ENCODE measurements around the gene GALNS.
"Not testable (repeated sequence)": the region's sequence is repeated elsewhere in the genome, so short reads cannot be mapped to it uniquely, and the experiment has no call there.

GALNS gene

DNA sequence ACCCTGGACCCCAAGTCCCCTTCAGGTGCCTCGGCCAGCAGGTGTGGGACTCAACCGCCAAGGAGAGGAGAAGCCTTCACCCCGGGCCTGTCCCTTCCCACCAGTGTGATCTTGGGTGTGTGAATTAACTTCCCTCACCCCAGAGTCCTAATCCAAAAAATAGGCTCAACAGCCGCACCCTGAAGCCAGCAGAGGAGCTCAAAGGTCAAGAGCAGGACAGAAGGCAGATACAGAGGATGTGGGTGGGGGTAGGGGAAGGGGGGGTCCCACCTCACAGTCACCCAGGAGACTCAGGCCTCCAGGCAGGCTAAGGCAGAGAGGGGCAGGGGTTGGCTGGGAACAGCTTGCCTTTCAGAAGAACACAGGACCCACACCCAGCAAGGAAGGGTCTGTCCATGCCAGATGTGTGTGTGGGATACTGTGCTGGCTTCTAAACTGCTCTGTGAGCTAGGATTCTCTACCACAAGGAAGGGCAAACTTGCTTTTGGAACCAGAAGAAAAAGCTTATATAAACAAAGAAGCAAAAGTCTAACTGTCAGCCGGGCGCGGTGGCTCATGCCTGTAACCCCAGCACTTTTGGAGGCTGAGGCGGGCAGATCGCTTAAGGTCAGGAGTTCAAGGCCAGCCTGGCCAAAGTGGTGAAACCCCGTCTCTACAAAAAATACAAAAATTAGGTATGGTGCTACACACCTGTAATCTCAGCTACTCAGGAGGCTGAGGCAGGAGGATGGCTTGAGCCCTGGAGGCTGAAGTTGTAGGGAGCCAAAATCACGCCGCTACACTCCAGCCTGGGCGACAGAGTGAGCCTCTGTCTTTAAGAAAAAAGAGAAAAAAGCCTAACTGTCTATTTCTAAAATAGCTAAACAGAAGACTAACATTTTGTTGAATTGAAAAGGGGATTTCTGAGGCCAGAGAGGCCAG is 76.3 kb downstream of the GALNS start:
- no peak for DNase-seq

DNA sequence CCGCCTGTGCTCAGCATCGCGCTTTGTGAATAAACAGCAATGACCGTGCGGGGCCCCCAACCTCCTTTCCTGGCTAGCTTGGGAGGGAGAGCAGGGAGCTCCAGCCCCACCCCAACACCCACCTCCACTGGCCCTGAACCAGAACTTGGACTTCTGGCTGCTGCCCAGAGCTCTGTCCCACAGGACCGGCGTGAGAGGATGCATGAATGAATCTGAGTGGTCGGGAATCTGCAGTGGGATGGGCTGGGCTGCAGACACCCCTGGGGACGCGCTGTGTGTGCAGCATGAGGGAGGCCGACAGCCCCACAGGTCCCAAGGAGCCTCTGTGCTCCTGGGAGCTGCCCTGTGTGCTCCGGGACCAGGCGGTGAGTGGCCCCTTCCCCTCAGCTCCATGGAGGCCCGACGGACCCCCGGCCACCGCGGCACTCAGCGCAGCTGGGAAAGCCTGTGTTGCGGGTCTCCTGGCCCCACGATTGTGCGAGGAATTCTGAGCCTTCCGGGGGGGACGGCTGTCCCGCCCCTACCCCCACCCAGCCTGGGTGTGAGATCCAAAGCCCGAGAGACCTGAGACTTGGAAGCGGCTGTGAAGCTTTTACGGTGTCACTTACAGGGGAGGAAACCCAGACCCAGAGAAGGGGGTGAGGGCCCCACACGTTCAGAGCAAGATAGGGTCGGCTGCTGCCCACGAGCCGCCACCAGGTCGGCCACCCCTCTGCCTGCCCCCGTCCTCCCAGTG is 77.2 kb downstream of the GALNS start:
- no peak for DNase-seq

DNA sequence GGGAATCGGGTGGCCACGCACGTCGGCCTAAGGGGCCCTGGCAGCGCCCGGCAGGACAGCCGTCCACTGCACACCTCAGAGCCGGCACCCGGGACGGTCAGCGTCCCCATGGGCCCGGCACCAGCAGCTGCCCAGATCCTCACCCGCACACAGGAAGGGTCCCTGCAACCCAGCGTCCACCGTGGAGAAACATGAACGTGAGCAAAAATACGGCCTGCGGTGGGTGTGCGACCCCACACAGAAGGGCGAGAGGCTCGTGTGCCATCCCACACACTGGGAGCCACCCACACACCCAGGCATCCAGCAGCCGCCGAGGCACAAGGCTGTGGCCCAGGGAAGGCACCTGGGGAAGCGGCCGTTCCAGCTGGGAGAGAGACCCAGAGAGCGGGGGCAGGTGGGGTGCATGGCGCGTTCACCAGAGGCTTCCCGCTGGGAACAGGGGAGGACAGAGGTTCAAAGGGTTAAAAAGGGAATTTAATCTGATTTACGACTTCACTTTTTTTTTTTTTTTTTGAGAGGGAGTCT is 78.1 kb downstream of the GALNS start:
- DNase-seq: no peak

GRCh38 chr16:88778271-88778525 is 78.5 kb downstream of the GALNS start:
- DNase-seq: no peak

DNA sequence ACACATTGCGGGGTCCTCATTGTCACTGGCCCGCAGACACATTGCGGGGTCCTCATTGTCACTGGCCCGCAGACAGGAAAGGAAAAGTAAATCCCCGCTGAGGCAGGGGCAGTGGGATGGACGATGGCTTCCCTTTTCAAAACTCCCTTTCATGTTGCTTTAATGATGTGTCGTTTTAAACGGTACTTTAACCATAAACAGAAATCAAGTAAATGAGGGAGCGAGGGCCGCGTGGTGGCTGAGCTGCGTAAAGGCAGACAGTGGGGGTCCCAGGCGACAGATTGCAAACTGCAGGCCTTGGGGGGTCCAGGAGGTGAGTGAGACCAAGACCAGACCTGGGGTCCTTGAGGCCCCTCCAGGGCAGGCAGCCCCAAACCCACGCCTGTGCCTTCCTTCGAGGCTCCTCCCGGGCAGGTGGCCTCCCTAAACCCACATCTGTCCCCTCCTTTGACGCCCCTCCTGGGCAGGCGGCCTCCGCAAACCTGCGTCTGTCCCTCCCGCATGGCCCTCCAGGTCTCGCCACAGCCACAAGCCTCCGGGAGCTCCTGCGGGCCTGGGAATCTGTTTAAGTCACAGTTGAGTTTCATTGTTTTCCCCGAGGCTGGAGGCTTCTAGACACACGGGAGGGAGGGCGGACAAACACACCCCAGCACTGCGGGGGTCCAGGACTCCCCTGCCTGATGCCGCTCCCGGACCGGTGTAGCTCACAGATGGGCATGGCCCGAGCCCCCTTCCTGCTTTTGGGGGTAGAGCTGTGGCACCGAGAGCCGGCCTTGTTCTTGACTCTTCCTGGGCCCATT is 79.1 kb downstream of the GALNS start:
- DNase-seq: no peak

DNA sequence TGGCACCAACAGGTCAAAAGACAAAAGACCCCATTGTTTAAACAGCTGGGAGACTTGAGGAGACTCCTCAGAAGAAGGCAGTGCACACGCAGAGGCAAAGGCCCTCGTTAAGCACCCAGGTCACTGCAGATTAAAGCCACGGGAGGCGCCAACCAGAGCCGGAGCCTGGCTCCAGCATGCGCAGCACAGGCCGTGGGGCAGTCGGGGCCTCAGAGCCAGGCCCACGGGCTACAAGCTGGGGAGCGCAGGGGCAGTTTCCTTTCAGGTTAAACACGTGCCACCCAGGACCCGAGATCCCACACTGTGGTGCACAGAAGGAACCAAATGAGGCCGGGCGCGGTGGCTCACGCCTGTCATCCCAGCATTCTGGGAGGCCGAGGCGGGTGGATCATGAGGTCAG is 80.9 kb downstream of the GALNS start:
- DNase-seq: no peak

GRCh38 chr16:88774544-88775393 is 82.0 kb downstream of the GALNS start:
- DNase-seq: no peak

DNA sequence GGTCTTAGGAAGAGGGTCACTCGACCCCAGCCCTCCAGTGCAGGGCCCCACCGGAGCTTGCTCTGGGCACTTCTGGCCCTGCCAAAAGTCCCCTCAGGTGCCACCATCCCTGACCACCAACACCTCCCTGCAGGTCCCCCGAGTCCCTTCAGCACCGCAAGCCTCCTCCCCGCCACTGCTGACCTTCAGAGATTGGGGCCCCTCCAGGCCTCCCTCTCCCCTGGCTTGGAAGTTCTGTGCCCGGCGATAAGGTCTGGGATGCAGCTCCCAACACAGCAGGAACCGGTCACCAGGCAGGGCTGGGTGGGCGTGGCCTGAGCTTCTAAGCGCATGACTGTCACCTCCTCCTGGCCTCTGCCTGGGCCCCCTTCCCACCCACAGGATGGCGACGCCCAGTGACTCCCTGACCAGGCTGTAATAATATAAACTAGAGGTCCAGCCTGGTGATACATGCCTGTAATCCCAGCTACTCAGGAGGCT is 82.9 kb downstream of the GALNS start:
- DNase-seq: no peak

GRCh38 chr16:88772871-88773811 is 83.6 kb downstream of the GALNS start:
- no peak for DNase-seq

DNA sequence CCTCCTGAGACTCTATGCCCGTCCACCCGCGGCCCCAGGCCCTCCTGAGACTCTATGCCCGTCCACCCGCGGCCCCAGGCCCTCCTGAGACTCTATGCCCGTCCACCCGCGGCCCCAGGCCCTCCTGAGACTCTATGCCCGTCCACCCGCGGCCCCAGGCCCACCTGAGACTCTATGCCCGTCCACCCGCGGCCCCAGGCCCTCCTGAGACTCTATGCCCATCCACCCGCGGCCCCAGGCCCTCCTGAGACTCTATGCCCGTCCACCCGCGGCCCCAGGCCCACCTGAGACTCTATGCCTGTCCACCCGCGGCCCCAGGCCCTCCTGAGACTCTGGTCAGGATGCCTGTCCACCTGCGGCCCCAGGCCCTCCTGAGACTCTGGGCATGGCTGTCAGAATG is 85.0 kb downstream of the GALNS start:
- not testable (repeated sequence) for DNase-seq

DNA sequence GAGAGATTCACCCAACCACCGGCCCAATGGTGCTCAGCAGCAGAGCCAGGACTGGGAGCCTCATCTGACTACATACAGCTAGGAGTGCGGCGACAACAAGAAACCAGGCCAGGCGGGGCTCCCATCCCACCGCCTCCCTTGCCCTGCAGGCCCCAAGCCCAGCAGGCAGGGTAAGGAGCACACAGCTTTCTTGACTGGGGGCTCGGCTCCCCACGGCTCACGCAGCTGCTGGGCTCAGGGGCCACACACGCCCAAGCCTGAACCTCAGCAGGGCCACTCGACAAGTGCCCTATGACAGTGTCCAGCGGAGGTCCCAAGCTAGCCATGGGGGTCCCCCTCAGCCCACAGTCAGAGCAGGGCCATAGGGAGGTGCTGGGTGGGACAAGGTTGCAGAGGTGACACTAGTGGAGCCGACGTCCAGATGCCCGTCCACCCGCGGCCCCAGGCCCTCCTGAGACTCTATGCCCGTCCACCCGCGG is 85.4 kb downstream of the GALNS start:
- DNase-seq: no peak

DNA sequence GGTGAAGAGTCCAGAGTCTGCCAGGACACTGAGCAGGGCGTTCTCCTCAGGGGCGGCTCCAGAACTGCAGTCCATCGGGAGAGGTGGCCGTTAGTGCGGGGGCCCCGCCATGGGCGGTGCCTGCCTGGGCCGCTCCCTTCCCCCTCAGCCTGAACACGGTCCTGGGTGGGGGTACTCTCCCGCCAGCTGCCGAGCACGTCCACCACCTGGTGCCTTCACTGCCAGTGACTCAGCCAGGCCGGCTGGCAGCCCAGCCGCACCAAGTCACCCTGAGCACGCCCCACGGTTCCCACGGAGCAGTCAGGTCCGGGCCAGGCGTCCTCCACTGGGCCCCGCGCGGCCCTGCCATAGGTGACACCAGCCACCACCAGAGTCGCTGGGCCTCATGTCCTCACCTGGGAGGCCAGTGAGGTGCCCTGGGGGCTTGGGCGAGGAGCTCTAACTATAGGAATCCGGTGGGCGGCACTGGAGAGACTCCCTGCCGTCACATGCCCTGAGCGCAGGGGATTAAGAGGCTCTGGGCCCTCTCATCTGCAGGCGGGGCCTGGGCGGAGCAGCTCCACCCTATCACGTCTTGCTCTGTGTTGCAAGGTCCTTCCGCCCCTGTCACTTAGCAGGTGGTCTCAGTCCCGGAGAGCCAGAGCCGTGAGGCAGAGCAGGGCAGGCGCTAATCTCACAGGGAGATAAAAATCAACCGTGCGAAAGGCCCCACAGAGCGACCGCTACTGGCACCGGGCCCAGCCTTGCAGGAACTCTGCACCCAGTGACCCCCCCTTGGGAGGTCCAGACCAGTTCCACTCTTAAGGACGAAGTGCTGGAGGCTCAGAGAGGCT is 86.1 kb downstream of the GALNS start:
- no peak for DNase-seq

- no peak for DNase-seq
These were observed 86.9 kb downstream of the GALNS start for GRCh38 chr16:88769617-88770460.

GRCh38 chr16:88768071-88768783 is 88.5 kb downstream of the GALNS start:
- DNase-seq: no peak

GRCh38 chr16:88767546-88768070 is 89.1 kb downstream of the GALNS start:
- no peak for DNase-seq

DNA sequence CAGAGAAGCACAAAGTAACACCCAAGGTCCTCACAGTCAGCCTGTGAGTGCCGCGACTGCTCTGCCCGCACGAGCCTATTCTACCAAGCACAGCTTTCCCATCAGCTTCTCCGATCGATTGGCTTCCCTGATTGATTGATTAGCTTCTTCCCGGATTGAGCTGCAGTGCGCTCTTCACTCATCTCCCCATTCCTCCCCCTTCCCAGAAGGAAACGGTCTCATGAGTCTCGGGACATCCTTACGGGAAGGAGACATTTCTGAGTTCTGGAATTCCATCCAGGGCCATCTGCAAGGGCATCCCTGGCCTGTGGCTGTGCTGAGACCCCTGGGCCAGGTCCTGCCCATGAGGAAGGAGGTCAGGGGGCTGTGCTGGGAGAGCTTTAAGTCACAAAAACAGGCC is 89.8 kb downstream of the GALNS start:
- DNase-seq: no peak

GRCh38 chr16:88764913-88765349 is 91.8 kb downstream of the GALNS start:
- no peak for DNase-seq

GRCh38 chr16:88764080-88764479 is 92.7 kb downstream of the GALNS start:
- DNase-seq: no peak

All from NCI-H1930 (cell line).